Osteoblast (primary cell): ENCODE measurements around the gene SLC7A8. TPM values are rescaled to one million over a fixed set of nuclear protein-coding genes. Genes with fewer than 3 reads are reported as not detected.
A peak's percentile ranks its signal among the peaks of the same experiment; 100 is the strongest.

Source experiments
- DNase-seq: peaks from one replicate; pipeline ENCODE4 v3.0.0; 2011; ENCODE audit warnings: low spot score, mixed read lengths; ENCODE audit not compliant: insufficient read length; ENCODE audit errors: missing footprints
- H2AFZ ChIP-seq: 2 replicates; pipeline ENCODE4 v1.6.0; 2011; ENCODE audit warnings: mild to moderate bottlenecking, low read length
- H3K27ac ChIP-seq: 2 replicates; pipeline ENCODE4 v1.5.1; 2011; ENCODE audit warnings: mild to moderate bottlenecking, low read depth, low read length, moderate library complexity
- H3K27me3 ChIP-seq: 2 replicates; pipeline ENCODE4 v1.6.0; 2012; ENCODE audit warnings: mild to moderate bottlenecking, control low read depth, inconsistent platforms, low read length, moderate library complexity; ENCODE audit not compliant: insufficient read depth
- H3K36me3 ChIP-seq: 2 replicates; pipeline ENCODE4 v1.5.1; 2011; ENCODE audit warnings: mild to moderate bottlenecking, low read length, control low read depth, moderate library complexity; ENCODE audit not compliant: insufficient read depth
- H3K4me1 ChIP-seq: 2 replicates; pipeline ENCODE4 v1.5.1; 2011; ENCODE audit warnings: mild to moderate bottlenecking, low read length, control low read depth, moderate library complexity; ENCODE audit not compliant: insufficient read depth
- H3K4me2 ChIP-seq: 2 replicates; pipeline ENCODE4 v1.6.0; 2011; ENCODE audit warnings: mild to moderate bottlenecking, low read length; ENCODE audit not compliant: insufficient read depth
- H3K4me3 ChIP-seq: fragments of 200-600 bp; sonication (generic); 3 replicates; pipeline ENCODE4 v1.5.1; 2012; ENCODE audit warnings: mild to moderate bottlenecking, low read length, inconsistent platforms; ENCODE audit not compliant: insufficient read depth
- H3K79me2 ChIP-seq: 2 replicates; pipeline ENCODE4 v1.6.0; 2012; ENCODE audit warnings: mild to moderate bottlenecking, low read length, control low read depth, inconsistent platforms; ENCODE audit not compliant: insufficient read depth
- H3K9me3 ChIP-seq: 2 replicates; pipeline ENCODE4 v1.5.1; 2011; ENCODE audit warnings: low read depth, low read length, control low read depth
- H4K20me1 ChIP-seq: 2 replicates; pipeline ENCODE4 v1.6.0; 2012; ENCODE audit warnings: mild to moderate bottlenecking, low read length, control low read depth; ENCODE audit not compliant: insufficient read depth
- CTCF ChIP-seq: IDR thresholded peaks from 2 replicates; pipeline ENCODE4 v1.5.1; 2011; ENCODE audit warnings: mild to moderate bottlenecking, low read depth, low read length, moderate library complexity; ENCODE audit errors: extremely low read depth
- total RNA-seq: library from RNA; depleted of rRNA; stranded (reverse); fragments of >200 nt; gene quantifications from 2 replicates; pipeline ENCODE4 v1.2.3, GENCODE V29; 2012

SLC7A8 gene
- total RNA-seq, 1 donor, result 4.3 TPM

GRCh38 chr14:23097786-23098185, 85.7 kb downstream of the SLC7A8 start:
- H3K4me2 ChIP-seq, result no peak overlapping the region
- H3K9me3 ChIP-seq, result no peaks in the 10 kb centered on the region
- DNase-seq, result no peak
- H3K27me3 ChIP-seq, result no peaks in the 10 kb centered on the region
- TF ChIP-seq CTCF, result no peak
- no peak overlapping the region for H3K27ac ChIP-seq
- peaks cover 29% of the 10 kb centered on the region for H3K36me3 ChIP-seq
- H4K20me1 ChIP-seq, result peaks cover 50% of the 10 kb centered on the region
- H2AFZ ChIP-seq, result no peak overlapping the region
- peaks cover 24% of the 10 kb centered on the region for H3K4me1 ChIP-seq
- H3K79me2 ChIP-seq, result peaks cover 55% of the 10 kb centered on the region
- no peak overlapping the region for H3K4me3 ChIP-seq

GRCh38 chr14:23095196-23096108, 88.0 kb downstream of the SLC7A8 start, which contains the start of gene C14orf119:
C14orf119 (plus strand) TSS chr14:23095505; CDS start chr14:23097659, 2,154 bp downstream.
- Histone ChIP-seq H3K27ac (peak within 1 kb of the TSS; percentile 89), H2AFZ (peak within 1 kb of the TSS; percentile 87), H3K4me1 (peaks cover 26% of the 10 kb centered on the region), H3K9me3 (no peaks in the 10 kb centered on the region), H4K20me1 (peaks cover 52% of the 10 kb centered on the region), H3K4me2 (peak within 1 kb of the TSS; percentile 87), H3K27me3 (no peaks in the 10 kb centered on the region), H3K36me3 (peaks cover 47% of the 10 kb centered on the region), H3K79me2 (peaks cover 75% of the 10 kb centered on the region), H3K4me3 (peak within 1 kb of the TSS; percentile 80)
- DNase-seq, result peak; percentile 97
- TF ChIP-seq CTCF, result no peak

- Histone ChIP-seq H3K79me2 (peaks cover 81% of the 10 kb centered on the region), H2AFZ (peak within 1 kb of the TSS; percentile 87), H4K20me1 (peaks cover 50% of the 10 kb centered on the region), H3K27ac (peak within 1 kb of the TSS; percentile 89), H3K4me1 (peaks cover 26% of the 10 kb centered on the region), H3K4me3 (peak within 1 kb of the TSS; percentile 80), H3K36me3 (peaks cover 54% of the 10 kb centered on the region), H3K9me3 (no peaks in the 10 kb centered on the region), H3K4me2 (peak within 1 kb of the TSS; percentile 87), H3K27me3 (no peaks in the 10 kb centered on the region)
- peak; percentile 92 for DNase-seq
- TF ChIP-seq CTCF, result no peak
Observed at GRCh38 chr14:23094666-23095195, 88.7 kb downstream of the SLC7A8 start, which contains the start of gene ACIN1. ACIN1 (minus strand) TSS chr14:23095136; CDS start chr14:23095112, 24 bp downstream.
